Spleen (tissue), 7 donors: ENCODE measurements around the gene CPNE6.

Experiments used
- CTCF ChIP-seq, 11 experiments: fragments of 200-600 bp in 7 of 11; fragments of 450-650 bp in 4 of 11; sonication (generic) in 4 of 11; IDR thresholded peaks in 8 of 11; conservative IDR thresholded peaks in 3 of 11; 1 replicate in 7 of 11; 2 replicates in 4 of 11; pipeline versions ENCODE4 v1.4.0 to v1.8.0; 2016 to 2021; ENCODE audit warnings: antibody characterized with exemption in 11 of 11, inconsistent platforms in 4 of 11, mild to moderate bottlenecking in 1 of 11
- POLR2A ChIP-seq, 3 donors: fragments of 450-650 bp; IDR thresholded peaks; one replicate each; pipeline ENCODE4 v1.5.1; 2017; ENCODE audit warnings: antibody characterized with exemption in 3 of 3, mild to moderate bottlenecking in 1 of 3
- POLR2AphosphoS5 ChIP-seq, 3 donors: sonication (generic); formaldehyde crosslinking; IDR thresholded peaks; one replicate each; pipeline ENCODE4 v1.5.1; 2017; ENCODE audit warnings: antibody characterized with exemption in 3 of 3
- donor health status: DM: no; HTN: no; CAD: no; lungs with moderate emphysema.
- donor health status: DM: no; HTN: no; CAD: no.
- donor health status: DM: no; HTN: no; CAD: no.

GRCh38 chr14:24121210-24121609 lies 49.8 kb downstream of the CPNE6 start:
- no peak for TF ChIP-seq POLR2AphosphoS5 (IDR thresholded peaks at IDR 0.05)
- TF ChIP-seq POLR2A (IDR thresholded peaks at IDR 0.05): no peak
- TF ChIP-seq CTCF (IDR thresholded peaks at IDR 0.05 in 8 of 11, conservative IDR thresholded peaks at IDR 0.05 in 3 of 11): no peak
